IPS DF 19.7 (cell line): ENCODE results near the gene NKX1-1.

Source experiments
- DNase-seq: peaks from one replicate; pipeline ENCODE4 v3.0.0-alpha.2; 2013; ENCODE audit warnings: low read depth, low spot score

The NKX1-1 gene

DNA sequence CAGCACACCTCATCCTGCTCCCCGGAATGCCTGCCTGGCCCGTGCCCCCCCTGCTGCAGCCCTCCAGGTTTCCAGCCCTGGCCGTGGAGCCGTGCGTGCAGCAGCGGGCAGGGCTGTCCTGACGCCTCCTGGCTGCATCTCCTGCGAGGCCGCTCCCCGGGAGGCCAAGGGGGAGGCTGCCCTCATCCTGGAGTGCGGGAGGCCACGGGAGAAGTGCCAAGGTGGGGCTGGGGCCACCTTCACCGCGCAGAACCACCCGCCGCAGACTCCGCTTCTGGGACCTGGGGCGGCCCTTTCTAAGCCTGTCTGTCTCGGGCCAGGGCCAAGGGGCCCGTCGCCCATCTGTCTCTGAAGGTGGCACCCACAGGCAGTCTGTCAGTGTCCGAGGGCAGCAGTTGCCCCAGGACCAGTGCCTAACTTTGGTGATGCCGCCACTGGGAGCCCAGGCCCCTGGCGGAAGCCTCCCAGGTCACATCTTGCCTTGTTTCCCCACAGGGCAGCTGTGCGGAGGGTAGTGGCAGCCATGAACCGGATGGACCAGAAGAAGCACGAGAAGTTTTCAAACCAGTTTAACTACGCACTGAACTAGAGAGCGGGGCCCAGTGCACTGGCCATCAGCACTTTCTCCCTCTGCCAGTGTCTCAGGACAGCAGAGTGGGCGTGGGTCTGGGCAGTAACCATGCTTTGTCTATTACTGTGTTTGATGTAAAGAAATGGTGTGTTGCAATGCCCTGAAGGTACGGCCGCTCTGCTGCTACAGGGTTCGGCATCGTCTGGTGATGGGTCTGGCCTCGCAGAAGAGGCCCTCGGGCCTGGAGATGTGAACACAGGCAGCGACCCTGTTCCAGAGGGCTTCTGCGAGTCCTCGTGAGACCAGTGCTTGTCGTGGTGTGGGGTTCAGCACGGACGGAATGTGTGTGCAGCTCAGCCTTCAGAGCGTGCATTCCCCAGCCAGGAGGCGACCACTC is 20.6 kb downstream of the NKX1-1 start:
- no peak for DNase-seq

- DNase-seq, result no peak
These were observed 21.4 kb downstream of the NKX1-1 start for GRCh38 chr4:1384675-1385372.

DNA sequence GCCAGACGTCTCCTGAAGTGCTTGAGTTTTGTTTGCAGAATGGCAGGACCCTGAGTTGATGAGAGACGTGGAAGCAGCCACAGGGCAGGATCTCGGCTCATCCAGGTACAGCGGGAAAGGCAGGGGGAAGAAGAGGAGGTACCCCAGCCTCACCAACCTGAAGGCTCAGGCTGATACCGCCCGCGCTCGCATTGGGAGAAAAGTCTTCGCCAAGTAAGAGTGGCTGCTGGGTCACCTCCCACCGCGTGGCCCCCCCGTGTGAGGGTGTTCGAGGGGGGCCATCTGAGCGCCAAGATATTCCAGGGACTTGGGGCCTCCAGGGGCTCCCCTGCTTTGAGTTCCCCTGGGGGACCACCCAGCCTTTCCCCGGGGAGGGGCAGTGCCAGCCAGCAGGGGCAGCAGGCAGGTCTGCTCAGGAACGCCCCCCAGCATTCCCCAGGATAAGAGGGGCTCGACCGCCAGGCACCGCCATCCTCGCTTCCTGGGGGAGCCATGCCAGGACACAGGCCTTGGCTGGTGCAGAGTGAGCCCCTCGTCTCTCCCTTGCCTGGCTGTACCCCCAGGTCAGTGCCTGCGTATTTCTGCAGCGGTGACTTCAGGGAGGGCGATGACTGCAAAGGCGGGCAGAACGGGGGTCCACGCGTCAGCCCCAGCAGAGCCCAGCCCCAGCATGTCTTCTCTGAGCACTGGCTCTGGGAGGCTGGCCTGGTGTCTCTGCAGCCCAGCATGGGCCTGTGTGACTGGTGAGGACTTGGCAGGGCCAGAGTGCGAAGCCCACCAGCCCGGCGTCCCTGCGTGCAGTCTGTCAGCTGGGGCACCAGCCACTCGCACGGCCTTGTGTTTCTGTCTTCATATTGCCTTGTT is 22.3 kb downstream of the NKX1-1 start:
- DNase-seq, result no peak

- DNase-seq, result no peak
These were observed 23.2 kb downstream of the NKX1-1 start for GRCh38 chr4:1382776-1383727.

DNA sequence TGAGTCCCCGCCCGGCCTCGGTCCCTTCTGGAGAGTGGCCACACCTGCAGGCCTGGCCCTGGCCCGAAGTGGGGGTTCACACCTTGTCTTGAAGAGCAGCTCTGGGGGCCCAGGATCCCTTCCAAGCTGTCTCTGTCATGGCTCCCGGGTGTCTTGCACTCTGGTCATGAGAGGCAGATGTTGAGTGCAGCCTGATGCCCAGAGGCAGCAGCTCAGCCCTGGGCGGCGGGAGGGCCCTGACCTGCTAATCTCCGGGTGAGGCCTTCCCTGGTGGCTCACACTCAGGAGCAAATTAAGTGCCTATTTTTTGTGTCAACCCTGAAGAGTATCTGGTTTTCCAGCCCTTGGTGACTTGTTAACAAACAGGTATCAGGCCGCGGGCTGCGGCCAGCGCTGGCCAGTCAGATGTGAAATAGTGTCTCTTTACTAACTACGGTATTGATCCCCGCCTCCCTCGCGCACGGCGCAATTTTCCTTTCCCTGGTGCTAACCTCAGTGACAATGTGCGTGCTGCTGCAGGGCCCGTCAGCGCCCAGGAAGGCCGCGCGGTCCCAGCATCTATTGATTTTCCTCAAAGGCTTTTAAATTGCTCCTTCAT is 24.2 kb downstream of the NKX1-1 start:
- no peak for DNase-seq

- DNase-seq, result no peak
These were observed 25.0 kb downstream of the NKX1-1 start for GRCh38 chr4:1381181-1381621.

DNA sequence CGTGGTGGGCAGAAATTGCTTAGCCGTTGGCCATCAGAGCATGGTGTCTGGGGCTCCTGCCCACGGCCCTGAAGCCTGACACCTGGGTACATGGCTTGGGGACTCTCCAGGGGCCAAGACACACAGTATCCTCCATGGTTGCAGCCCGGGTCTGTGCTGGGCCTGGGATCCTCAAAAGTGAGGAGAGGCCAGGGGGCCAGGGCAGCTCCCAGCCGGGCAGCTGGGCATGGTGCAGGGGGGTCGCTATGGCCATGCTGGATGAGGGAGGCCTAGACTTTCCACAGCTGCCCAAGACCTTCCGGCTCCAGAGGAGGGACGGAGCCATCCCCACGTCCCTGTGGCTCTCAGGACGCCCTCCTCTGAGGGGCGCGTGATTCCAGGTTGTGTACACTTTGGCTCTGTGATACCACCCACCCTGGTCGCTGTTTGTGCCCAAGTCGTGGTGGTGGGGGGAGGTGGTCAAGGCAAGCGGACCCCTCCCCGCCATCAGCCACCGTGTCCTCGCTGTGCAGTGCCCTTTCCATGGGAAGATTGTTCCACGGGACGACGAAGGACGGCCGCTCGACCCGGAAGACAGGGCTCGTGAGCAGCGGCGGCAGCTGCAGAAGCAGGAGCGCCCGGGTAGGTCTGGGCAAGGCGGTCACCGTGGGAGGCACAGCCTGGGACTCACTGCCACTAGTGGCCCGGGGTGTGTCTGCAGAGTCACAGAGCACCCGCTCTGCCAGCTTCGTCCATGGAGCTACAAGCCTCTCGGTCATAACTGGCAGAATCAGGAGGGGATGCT is 25.7 kb downstream of the NKX1-1 start:
- DNase-seq, result no peak

- DNase-seq, result no peak
These were observed 26.4 kb downstream of the NKX1-1 start for GRCh38 chr4:1379801-1380331.

DNA sequence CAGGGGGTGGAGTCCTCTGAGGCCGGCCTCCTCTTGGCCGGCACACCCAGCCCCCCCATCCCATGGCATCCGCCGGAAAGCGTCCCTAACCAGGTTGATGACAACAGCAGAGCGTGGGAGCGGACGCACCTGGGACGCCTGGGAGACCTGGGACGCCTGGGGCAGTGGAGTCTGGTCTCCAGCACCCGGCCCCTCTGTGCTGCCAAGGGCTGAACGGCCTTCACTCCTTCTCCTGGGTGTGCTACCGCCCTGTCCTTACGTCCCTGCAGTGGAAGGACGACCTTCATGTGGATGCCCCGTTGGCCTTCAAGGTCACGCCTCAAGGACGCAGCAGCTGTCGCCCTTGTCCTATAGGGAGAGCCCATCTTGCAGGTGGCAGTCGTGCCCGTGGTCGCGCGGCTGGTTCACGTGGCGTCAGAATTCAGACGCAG is 26.9 kb downstream of the NKX1-1 start:
- no peak for DNase-seq

- DNase-seq, result no peak
These were observed 27.5 kb downstream of the NKX1-1 start for GRCh38 chr4:1378559-1379231.

DNA sequence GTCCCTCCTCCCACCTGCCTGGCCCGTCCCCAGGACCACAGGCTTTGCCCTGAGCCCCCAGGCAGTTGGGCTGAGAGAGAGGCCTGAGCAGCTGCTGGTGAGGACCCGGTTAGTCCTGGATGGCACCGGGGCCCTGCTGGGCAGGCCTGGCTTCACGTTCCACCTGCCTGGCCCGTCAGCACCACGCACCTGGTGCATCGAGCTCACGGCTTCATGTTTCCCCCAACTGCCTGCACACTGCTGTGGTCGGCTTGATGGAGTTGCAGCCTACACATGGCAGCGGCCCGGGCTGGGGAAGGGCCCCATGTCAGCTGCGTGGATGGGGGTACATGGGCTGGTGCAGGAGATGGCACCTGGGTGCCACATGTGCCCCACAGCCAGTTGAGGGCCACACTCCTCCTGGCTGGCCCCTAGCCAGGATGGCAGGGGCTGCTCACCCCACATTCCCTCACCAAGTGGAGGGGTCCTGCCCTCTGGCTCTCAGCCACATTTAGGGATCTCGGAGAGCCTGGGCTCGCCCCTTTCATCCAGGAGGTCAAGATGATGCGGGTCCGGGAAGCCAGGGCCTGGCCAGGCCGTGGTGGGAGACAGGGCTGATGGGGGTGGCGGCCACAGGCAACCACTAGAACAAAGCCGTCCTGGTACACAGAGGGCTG is 28.5 kb downstream of the NKX1-1 start:
- no peak for DNase-seq

GRCh38 chr4:1376841-1377605 is 29.2 kb downstream of the NKX1-1 start:
- DNase-seq, result no peak

DNA sequence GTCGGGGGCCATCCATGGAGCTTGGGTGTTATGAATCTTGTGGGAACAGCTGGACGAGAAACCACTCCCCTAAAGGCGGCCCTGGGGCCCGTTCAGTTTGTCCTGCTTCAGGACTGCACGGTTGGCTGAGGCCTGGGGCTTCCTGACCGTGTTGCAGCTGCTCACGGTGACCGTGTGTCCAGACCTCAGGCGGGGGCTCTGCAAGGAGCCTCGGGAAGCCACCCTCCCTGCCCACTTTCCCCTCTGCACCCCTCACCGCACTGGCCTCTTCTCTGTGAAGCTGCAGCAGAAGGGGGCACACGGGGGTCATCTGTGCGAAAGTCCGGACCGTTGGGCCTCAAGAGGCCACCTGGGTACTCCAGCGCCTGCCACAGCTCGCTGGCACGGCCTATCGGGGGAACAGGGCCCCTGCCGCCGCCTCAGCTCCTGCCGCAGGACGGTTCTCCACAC is 29.8 kb downstream of the NKX1-1 start:
- DNase-seq, result no peak

DNA sequence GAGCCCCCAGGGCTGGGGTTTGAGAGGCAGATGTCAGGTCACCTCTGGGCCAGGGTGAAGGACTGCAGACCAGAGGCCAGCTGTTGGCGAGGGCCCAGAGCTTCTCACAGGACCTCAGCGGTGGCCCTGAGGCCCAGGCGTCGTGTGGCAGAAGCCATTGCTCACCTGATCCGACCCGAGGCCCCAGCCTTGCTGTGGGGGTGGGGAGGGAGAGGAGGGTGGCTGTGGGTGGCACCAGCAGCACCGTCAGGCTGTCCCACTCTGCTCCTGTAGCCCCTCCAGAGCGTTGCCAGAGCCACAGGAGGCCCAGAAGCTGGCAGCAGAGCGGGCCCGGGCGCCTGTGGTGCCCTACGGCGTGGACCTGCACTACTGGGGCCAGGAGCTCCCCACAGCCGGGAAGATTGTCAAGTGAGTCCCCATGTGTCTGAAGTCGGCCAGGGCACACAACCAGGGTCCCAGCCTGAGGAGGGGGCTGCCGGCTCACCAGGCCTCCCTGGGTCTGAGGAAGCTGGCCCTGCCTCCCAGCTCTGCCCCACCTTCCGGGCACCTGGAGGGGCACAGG is 30.4 kb downstream of the NKX1-1 start:
- no peak for DNase-seq

DNA sequence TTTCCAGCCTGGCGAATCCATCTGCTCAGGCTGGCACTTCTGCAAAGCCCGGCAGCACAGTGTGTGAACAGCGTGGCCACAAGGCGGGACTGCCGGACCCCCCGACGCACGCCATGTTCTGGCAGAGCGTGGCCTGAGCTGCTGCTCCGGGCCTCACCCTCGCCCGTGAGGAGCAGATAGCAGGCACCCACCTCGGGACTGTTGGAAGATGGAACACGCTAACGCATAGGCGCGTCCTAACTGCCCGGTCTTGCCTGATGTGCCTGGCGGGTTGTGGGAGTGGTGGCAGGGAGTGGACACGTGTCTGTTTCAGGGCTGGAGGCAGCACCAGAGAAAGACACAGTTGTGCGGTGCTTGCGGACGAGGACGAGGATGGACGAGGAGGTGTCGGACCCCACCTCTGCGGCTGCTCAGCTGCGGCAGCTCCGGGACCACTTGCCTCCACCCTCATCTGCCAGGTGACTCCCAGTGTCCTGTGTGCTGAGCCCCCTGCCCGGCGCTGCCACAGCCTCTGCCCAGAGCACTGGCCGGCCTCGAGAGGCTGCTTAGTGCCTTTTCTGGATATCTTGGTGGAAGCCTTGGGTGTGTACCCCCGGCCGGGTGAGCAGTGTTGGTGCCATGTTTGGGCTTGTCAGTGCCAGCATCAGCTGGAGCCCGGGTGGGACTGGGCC is 31.1 kb downstream of the NKX1-1 start:
- DNase-seq, result no peak

DNA sequence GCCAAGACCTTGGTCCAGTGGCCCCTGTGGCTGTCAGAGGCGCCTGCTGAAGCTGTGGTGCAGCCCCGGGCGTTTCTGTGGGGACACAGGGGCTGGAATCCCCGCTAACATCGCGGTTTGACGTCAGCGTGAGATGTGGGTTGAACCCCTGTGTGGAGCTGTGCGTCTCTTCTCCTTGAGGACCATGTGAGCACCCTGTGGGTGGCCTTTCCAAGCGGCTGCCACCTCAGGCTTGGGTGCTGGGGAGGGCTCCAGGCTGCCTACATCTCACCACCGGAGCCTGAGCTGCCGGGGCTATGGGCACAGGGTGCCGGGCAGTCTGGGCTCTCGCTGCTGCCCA is 31.6 kb downstream of the NKX1-1 start:
- no peak for DNase-seq
